ENCODE measurements around the gene TMEM179. TPM values are rescaled to one million over a fixed set of nuclear protein-coding genes. Genes with fewer than 3 reads are reported as not detected.

TMEM179 gene
- total RNA-seq, 6 donors from 2014 or later: not detected

DNA sequence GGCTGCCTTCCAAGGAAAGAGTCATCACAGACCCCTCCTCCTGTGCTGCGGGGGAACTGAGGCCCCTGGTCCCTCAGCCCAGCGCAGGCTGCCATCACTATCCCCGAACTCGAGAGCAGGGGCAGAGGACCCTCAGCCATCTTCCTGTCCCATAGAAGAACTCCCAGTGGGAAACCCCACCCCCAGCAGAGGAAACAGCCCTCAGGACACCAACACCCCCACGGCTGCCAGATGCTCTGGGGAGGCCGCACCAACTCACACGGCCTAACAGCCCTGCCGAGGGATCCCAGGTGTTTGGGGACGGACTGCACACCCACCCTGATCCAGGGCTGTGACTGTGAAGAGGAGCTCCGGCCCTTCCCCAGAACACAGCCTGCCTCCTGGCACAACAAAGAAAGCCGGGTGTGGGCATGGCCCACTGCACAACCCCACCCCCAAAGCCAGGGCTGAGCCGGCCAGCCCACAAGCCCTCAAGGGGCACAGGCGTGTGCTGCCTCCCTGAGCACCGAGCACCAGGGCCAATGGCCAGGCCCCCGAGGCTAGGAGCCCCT is 41.3 kb downstream of the TMEM179 start:
- no peak overlapping the region for H3K4me3 ChIP-seq
- no peaks in the 10 kb centered on the region for H3K9me3 ChIP-seq
- DNase-seq (no peak), ATAC-seq (ENCODE audit: low FRiP score in 2 of 2) (no peak)
- H3K27ac ChIP-seq: no peak overlapping the region
- no peak for TF ChIP-seq POLR2AphosphoS5 (IDR thresholded peaks at IDR 0.05)
- TF ChIP-seq EP300 (IDR thresholded peaks at IDR 0.05): no peak
- no peak for TF ChIP-seq POLR2A (IDR thresholded peaks at IDR 0.05)
- TF ChIP-seq, protein P1, sequence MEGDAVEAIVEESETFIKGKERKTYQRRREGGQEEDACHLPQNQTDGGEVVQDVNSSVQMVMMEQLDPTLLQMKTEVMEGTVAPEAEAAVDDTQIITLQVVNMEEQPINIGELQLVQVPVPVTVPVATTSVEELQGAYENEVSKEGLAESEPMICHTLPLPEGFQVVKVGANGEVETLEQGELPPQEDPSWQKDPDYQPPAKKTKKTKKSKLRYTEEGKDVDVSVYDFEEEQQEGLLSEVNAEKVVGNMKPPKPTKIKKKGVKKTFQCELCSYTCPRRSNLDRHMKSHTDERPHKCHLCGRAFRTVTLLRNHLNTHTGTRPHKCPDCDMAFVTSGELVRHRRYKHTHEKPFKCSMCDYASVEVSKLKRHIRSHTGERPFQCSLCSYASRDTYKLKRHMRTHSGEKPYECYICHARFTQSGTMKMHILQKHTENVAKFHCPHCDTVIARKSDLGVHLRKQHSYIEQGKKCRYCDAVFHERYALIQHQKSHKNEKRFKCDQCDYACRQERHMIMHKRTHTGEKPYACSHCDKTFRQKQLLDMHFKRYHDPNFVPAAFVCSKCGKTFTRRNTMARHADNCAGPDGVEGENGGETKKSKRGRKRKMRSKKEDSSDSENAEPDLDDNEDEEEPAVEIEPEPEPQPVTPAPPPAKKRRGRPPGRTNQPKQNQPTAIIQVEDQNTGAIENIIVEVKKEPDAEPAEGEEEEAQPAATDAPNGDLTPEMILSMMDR (IDR thresholded peaks at IDR 0.05): no peak
- H3K4me1 ChIP-seq: peaks cover 8 to 11% (median 9%) of the 10 kb centered on the region in 4 donors
- peaks cover 0 to 13% (median 0%) of the 10 kb centered on the region in 4 donors for H3K27me3 ChIP-seq
- H3K36me3 ChIP-seq: no peaks in the 10 kb centered on the region
- 52% methylated on average over 15 of the region's 15 CpGs; no CpG with 5 or more reads in 1 of the 2 donors for WGBS, 2 donors

DNA sequence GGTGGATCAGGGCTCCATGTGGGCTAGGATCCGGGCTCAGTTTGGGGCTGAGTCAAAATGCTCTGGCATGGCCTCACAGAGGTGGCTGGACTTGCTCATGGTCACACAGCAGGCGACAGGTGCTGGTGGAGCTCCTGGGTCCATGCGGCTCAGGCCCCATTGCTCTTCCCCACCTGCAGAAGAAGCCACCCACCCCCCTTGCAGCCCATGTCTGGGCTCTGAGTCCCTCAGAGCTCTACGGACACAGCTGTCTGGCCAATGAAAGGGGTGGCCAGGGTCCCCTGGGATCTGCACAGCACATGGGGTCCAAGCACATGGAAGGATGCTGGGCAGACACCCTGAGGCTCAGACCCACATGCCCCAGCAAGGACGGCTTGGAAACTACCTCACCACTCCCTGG is 42.0 kb downstream of the TMEM179 start:
- H3K9me3 ChIP-seq: no peaks in the 10 kb centered on the region
- H3K36me3 ChIP-seq: no peaks in the 10 kb centered on the region
- H3K27me3 ChIP-seq: peaks cover 0 to 13% (median 0%) of the 10 kb centered on the region in 4 donors
- H3K27ac ChIP-seq: no peak overlapping the region
- DNase-seq: peak in 1 of 2 donors; percentile 13
- TF ChIP-seq, protein P1 (IDR thresholded peaks at IDR 0.05): no peak
- H3K4me3 ChIP-seq: no peak overlapping the region
- ATAC-seq (ENCODE audit: low FRiP score in 2 of 2): no peak
- peaks cover 8 to 11% (median 9%) of the 10 kb centered on the region in 4 donors for H3K4me1 ChIP-seq
- WGBS, 2 donors: 88 to 100% methylated on average over 3 to 5 of the region's 5 CpGs

GRCh38 chr14:104561632-104562495 is 42.7 kb downstream of the TMEM179 start:
- Histone ChIP-seq H3K36me3 (no peaks in the 10 kb centered on the region), H3K4me3 (no peak overlapping the region), H3K9me3 (no peaks in the 10 kb centered on the region), H3K4me1 (peaks cover 8 to 11% (median 9%) of the 10 kb centered on the region in 4 donors), H3K27me3 (peaks cover 0 to 13% (median 0%) of the 10 kb centered on the region in 4 donors), H3K27ac (no peak overlapping the region)
- TF ChIP-seq EP300 (IDR thresholded peaks at IDR 0.05) (no peak), POLR2AphosphoS5 (IDR thresholded peaks at IDR 0.05) (no peak), POLR2A (IDR thresholded peaks at IDR 0.05) (no peak)
- TF ChIP-seq, protein P1 (IDR thresholded peaks at IDR 0.05): no peak
- DNase-seq: peak in 1 of 2 donors; percentile 49
- ATAC-seq (ENCODE audit: low FRiP score in 2 of 2): no peak
- 71 to 76% methylated on average over 13 to 23 of the region's 23 CpGs for WGBS, 2 donors

GRCh38 chr14:104561124-104561557 is 43.4 kb downstream of the TMEM179 start:
- no peaks in the 10 kb centered on the region for H3K9me3 ChIP-seq
- H3K36me3 ChIP-seq: no peaks in the 10 kb centered on the region
- WGBS, 2 donors: 51 to 61% methylated on average over 10 to 15 of the region's 17 CpGs
- ATAC-seq (ENCODE audit: low FRiP score in 2 of 2): no peak
- H3K4me1 ChIP-seq: peaks cover 8 to 11% (median 9%) of the 10 kb centered on the region in 4 donors
- TF ChIP-seq, protein P1 (IDR thresholded peaks at IDR 0.05): no peak
- no peak for TF ChIP-seq EP300 (IDR thresholded peaks at IDR 0.05)
- TF ChIP-seq POLR2AphosphoS5 (IDR thresholded peaks at IDR 0.05): no peak
- TF ChIP-seq POLR2A (IDR thresholded peaks at IDR 0.05): no peak
- peaks cover 0 to 13% (median 0%) of the 10 kb centered on the region in 4 donors for H3K27me3 ChIP-seq
- no peak overlapping the region for H3K4me3 ChIP-seq
- peak in 1 of 2 donors; percentile 69 for DNase-seq
- H3K27ac ChIP-seq: no peak overlapping the region

Data from upper lobe of left lung (tissue), 6 donors.